ENCODE data around the gene SBF1.

SBF1 gene

DNA sequence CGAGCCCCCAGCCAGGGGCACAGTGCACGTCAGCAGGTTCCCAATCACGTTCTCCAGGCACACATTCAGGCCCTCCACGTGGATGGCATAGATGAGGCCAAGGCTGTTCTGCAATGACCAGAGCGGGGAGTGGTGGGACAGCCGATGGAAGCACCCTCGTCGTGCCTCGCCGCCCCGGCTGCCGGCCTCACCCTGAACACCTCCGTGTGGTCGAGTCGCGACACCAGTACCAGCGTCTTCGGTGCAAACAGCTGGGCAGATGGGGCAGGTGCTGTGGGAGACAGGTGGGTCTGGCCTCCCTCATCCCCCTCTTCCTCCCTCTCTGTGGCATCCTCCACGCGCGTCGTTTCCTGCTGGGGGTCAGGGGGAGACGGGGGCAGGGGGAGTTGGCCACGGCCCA lies 7.5 kb downstream of the SBF1 start:
- DNase-seq: no peak

- no peak for DNase-seq
Observed at GRCh38 chr22:50465066-50465930, 9.5 kb downstream of the SBF1 start.

DNA sequence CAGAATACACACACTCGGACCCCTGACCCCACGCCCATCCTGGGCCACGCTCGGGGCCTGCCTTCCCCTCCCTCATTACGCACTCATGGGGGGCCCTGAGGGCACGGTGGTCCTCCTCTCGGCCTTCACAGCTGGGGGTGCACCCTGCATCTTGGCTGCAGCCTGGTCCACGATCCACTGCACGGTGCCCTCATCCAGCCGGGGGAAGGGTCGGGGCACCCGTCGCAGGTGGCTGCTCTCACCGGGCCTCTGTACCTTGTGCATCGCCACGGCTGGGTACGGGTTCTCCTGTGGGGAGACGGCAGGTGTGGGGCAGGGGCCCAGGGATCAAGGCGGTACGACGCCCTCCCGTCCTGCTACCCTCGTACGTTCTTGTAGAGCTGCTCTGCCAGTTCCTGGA lies 10.4 kb downstream of the SBF1 start:
- DNase-seq: no peak

GRCh38 chr22:50463188-50463900 lies 11.5 kb downstream of the SBF1 start:
- no peak for DNase-seq

DNA sequence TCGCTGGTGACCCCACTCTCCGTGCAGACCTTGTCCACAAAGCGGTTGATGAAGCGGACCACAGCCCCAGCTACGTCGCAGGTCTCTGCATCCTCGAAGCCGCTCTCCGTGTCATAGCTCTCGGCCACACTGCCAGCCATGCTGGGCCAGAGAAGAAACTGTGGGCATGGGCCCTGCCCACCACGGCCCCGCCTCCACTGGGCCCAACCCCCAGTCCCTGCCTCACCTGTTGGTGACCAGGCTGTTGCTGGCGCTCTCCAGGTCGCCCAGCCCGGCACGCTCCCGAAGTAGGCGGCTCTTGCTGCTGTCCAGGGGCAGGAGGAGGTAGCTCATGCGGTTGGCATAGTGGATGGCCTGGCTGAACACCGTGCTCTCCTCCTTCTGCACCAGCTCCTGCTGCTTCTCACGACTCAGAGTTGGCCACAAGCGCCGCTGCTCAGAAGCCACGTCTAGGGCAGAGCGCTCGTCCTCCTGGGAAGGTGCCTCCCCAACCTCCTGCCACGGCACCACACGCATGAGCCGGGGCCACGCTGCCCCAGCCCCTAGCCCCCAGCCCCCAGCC lies 12.8 kb downstream of the SBF1 start:
- no peak for DNase-seq

GRCh38 chr22:50461536-50461935 lies 13.3 kb downstream of the SBF1 start:
- no peak for DNase-seq

DNA sequence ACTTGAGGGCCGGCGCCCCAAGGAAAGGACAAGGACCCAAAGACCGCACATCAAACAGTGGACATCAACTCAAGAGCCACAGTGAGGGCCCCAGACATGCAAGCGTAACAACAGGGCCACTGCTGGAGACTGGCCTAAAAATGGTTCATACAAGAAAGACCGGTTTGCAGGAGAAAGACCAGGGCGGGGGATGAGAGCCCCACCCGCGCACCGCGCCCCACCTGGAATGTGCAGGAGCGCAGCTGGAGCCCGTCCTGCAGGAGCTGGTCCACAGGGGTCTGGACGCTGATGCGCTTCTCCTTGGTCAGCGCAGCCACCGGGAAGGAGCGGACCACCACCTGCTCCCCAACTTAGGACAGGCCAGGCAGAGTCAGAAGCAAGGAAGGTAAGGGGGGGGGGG lies 13.9 kb downstream of the SBF1 start:
- no peak for DNase-seq

DNA sequence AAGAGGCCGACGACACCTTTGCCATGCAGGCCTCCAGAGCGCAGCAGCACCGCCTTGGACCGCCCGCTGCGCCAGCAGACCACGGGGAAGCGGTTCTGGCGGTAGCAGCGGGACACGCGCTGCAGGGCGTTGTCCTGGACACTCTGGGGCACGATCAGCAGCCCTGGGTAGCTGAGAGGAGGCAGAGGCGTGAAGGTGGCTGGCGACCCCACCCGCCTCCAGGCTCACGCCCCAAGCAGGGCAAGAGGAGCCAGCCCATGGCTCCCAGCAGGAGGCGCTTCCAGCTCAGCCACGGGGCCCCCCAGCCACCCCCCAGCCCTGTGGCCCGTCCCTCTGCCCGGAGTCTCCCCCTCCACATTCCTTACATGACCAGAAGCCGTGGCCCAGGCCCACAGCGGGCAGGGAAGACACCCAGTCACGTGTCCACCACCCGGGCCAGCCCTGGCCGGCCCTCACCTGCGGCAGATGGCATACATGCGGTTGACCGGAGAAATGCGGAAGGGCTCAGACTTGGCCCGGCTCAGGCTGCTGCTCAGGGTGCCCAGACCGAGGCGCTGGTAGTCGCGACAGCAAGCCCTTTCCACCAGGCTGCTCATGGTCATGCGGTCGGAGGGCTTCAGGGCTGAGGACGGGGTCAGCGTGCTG lies 15.2 kb downstream of the SBF1 start:
- no peak for DNase-seq

DNA sequence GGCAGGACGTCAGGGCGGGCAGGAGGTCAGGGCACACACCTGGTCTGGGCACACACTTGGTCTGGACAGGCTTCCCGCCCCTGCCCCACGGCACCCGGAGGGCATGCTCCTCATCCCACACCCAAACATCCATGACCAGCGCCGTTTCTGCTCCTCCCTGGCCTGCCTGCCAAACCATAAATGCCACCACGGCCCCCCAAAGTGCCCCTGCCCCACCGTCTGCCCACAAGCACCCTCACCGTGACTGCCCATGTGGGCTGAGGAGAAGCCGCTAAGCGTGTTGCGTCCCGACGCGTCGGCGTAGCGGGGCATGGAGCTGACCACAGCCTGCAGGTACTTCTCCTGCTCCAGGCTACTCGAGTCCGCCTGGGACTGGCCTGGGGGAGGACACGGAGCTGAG lies 15.8 kb downstream of the SBF1 start:
- DNase-seq: no peak

- no peak for DNase-seq
Observed at GRCh38 chr22:50456466-50457234, 18.2 kb downstream of the SBF1 start.

- DNase-seq: no peak
Observed at GRCh38 chr22:50456026-50456425, 18.8 kb downstream of the SBF1 start.

GRCh38 chr22:50455201-50455600 lies 19.6 kb downstream of the SBF1 start:
- no peak for DNase-seq

DNA sequence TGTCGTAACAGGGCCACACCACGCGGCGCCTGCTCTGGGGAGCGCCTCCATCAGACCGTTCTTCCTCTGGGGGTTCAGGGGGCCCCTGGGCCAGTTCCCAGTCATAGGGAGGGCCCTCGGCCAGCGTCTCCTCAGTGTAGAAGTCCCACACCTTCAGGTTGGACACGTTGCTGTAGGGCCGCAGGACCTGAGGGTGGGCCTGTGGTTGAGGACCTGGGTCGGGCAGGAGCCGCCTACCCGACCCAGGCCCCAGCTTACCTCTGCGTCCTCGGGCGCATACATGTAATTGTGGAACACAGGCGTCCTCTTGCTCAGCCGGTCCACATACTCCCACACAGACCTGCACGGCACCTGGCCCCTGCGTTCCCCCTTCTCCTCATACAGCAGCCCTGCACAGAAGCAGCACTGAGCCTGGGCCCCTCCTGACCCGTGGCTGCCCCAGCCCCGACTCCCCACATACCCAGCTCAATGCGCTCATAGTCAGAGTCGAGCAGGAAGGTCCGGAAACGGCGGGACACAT lies 20.2 kb downstream of the SBF1 start:
- DNase-seq: no peak

DNA sequence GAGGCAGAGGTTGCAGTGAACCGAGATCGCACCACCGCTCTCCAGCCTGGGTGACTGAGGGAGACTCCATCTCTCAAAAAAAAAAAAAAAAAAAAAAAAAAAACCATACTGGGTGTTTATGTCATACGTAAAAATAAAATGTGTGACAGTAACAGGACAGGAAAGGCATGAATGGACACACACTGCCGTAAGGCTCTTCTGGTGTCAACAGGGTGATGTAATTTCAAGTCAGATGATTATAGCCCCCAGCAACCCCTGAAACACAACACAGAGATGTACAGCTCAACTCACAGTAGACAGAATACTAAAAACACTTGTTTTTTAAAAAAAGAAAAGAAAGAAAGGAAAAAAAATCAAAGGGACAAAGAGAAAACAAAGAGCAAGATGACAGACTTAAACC lies 22.2 kb downstream of the SBF1 start:
- DNase-seq: no peak

DNA sequence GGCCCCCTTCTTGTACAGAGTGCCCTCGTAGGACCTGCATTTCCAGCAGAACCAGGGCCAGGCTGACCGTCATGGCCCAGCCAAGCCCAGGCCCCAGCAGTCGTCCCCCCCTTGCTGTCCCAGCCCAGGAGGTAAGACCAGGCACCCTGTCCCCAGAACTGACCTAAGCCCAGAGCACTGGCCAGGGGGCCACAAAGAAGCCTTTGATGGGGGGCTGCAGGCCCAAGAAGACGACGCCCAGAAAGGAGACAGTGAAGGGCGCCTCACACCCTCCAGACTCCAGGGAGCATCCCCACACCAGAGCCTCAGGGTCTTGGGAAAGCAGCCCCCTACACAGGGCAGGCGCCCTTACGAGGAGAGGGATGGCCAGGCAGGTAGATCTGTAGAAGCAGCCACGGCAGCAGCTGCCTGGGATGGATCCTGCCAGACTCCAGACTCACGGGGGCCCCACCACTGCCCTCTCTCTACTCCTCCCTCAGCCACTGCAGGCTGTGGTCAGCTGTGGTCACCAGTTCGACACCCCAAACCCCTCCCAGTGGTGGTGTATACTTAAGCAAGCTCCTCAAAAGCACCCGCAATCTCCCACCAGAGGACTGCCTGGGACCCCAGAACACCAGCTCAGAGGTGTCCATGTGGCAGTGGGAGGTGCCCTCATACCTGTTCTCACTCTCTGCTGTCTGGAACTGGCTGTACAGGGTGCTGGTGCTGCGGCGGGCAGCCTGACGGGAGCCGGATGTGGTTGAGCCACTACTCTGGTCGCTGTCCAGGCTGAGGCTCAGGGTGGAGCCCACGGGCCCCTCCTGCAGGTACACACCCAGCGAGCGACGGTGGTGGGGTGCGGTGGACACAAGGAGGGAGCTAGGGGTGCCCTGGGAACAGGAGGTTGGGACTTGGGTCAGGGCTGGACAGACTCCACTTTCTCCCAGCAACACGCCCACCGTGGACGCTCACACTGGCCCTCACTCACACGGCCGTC lies 27.0 kb downstream of the SBF1 start:
- DNase-seq: no peak

- no peak for DNase-seq
Observed at GRCh38 chr22:50446708-50447575, 27.9 kb downstream of the SBF1 start.

- DNase-seq: no peak
Observed at GRCh38 chr22:50445880-50446707, 28.7 kb downstream of the SBF1 start.

GRCh38 chr22:50445071-50445879 lies 29.6 kb downstream of the SBF1 start:
- peak; percentile 39 for DNase-seq
